CD4-positive, alpha-beta T cell (primary cell): Measurements from ENCODE around the gene PRKN. TPM values are rescaled to one million over a fixed set of nuclear protein-coding genes. Genes with fewer than 3 reads are reported as not detected.

Experiments
- ATAC-seq: fragments of 200-7000 bp; cut with Tn5 transposase; one replicate; pipeline ENCODE4 v1.10.0; 2022; ENCODE audit warnings: mild to moderate bottlenecking; ENCODE audit not compliant: poor library complexity
- CTCF ChIA-PET: fragments of 350-600 bp; sonication (Branson Sonifier 250); formaldehyde crosslinking; loops from one replicate; lab custom pipeline; 2021; ENCODE audit warnings: antibody characterized with exemption, inconsistent platforms; lab: Charles Lee
- POLR2A ChIA-PET: fragments of 350-600 bp; sonication (Branson Sonifier 250); formaldehyde crosslinking; loops from one replicate; lab custom pipeline; 2021; ENCODE audit warnings: antibody characterized with exemption, inconsistent platforms; lab: Charles Lee
- DNase-seq, 14 experiments: peaks; one replicate each; pipeline ENCODE4 v3.0.0-alpha.2; 2013 to 2020; ENCODE audit warnings: mixed read lengths in 2 of 14
- H3K27ac ChIP-seq, 2 donors: one replicate each; pipeline versions ENCODE4 v1.5.1 to v1.7.0; 2013; ENCODE audit warnings: low read length in 2 of 2, low read depth in 1 of 2, mild to moderate bottlenecking in 1 of 2
- H3K27me3 ChIP-seq, 2 experiments: 1 replicate in 1 of 2; 2 replicates in 1 of 2; pipeline versions ENCODE4 v1.6.1 to v1.7.0; 2013; ENCODE audit warnings: low read length in 2 of 2, control low read depth in 1 of 2, mild to moderate bottlenecking in 1 of 2, moderate library complexity in 1 of 2; ENCODE audit not compliant: insufficient read depth in 2 of 2, control insufficient read depth in 1 of 2
- H3K36me3 ChIP-seq: one replicate; pipeline ENCODE4 v1.6.1; 2013; ENCODE audit warnings: low read length, control low read depth; ENCODE audit not compliant: insufficient read depth
- H3K4me1 ChIP-seq: one replicate; pipeline ENCODE4 v1.6.1; 2013; ENCODE audit warnings: low read length, control low read depth; ENCODE audit not compliant: insufficient read depth
- H3K4me3 ChIP-seq: one replicate; pipeline ENCODE4 v1.5.1; 2013; ENCODE audit warnings: mild to moderate bottlenecking, low read length, moderate library complexity
- H3K9me3 ChIP-seq, 2 experiments: 1 replicate in 1 of 2; 2 replicates in 1 of 2; pipeline versions ENCODE4 v1.6.1 to v1.7.0; 2013; ENCODE audit warnings: low read length in 2 of 2, mild to moderate bottlenecking in 2 of 2, control low read depth in 1 of 2, moderate library complexity in 1 of 2; ENCODE audit not compliant: control insufficient read depth in 1 of 2, insufficient read depth in 1 of 2
- H3K27ac Mint-ChIP-seq: one replicate; pipeline ENCODE4 v1.8.0; 2020; ENCODE audit warnings: mixed read lengths
- H3K27me3 Mint-ChIP-seq: one replicate; pipeline ENCODE4 v1.8.0; 2021; ENCODE audit warnings: mixed read lengths
- H3K36me3 Mint-ChIP-seq: one replicate; pipeline ENCODE4 v1.8.0; 2021; ENCODE audit warnings: low read depth, mixed read lengths
- H3K4me1 Mint-ChIP-seq: one replicate; pipeline ENCODE4 v1.8.0; 2021; ENCODE audit warnings: low read depth, mixed read lengths
- H3K4me3 Mint-ChIP-seq: one replicate; pipeline ENCODE4 v1.8.0; 2020; ENCODE audit warnings: mild to moderate bottlenecking, mixed read lengths
- H3K9me3 Mint-ChIP-seq: one replicate; pipeline ENCODE4 v1.8.0; 2020; ENCODE audit warnings: mixed read lengths
- CTCF ChIP-seq: fragments of 200-600 bp; IDR thresholded peaks from one replicate; pipeline ENCODE4 v1.8.0; 2022; ENCODE audit warnings: antibody characterized with exemption, mild to moderate bottlenecking
- intact Hi-C, 2 experiments: fragments of 100-400 bp; cut with DNase I in 1 of 2; cut with micrococcal nuclease in 1 of 2; formaldehyde crosslinking; loops; one replicate each; pipeline versions ENCODE4 v1.15.1 to v1.9.0; 2023 to 2025; cut with DNase I, micrococcal nuclease
- total RNA-seq, 174 experiments: library from RNA in 2 of 174; stranded (reverse) in 2 of 174; gene quantifications; one replicate each; pipeline ENCODE4 v1.2.3 and lab custom pipeline; 2021 to 2026

Gene PRKN
- total RNA-seq, 2 experiments from 2014 or later = 5.2 to 5.4 TPM

- Histone ChIP-seq H3K27me3 (no peaks in the 10 kb centered on the region), H3K27ac (no peak overlapping the region), H3K4me3 (no peak overlapping the region), H3K9me3 (no peaks in the 10 kb centered on the region), H3K4me1 (no peaks in the 10 kb centered on the region), H3K36me3 (no peaks in the 10 kb centered on the region)
- ChIA-PET POLR2A (no interaction called here), CTCF (no interaction called here)
- H3K9me3 Mint-ChIP-seq = no peaks in the 10 kb centered on the region
- H3K4me3 Mint-ChIP-seq = no peak overlapping the region
- TF ChIP-seq CTCF = no peak
- ATAC-seq (no peak), DNase-seq (no peak)
- intact Hi-C loops = no loop called here
- no peaks in the 10 kb centered on the region for H3K27me3 Mint-ChIP-seq
- H3K36me3 Mint-ChIP-seq = no peaks in the 10 kb centered on the region
- H3K27ac Mint-ChIP-seq = no peak overlapping the region
- H3K4me1 Mint-ChIP-seq = no peaks in the 10 kb centered on the region
Observed at GRCh38 chr6:161533266-161533665, 1194.3 kb downstream of the PRKN start.

- DNase-seq (no peak), ATAC-seq (no peak)
- H3K36me3 Mint-ChIP-seq = no peaks in the 10 kb centered on the region
- CTCF ChIA-PET = interaction anchor here (0.7 kb wide), 1 partner anchor 44 kb away, joined by 3 read pairs; no protein-coding TSS in a partner anchor
- no peaks in the 10 kb centered on the region for H3K4me1 Mint-ChIP-seq
- TF ChIP-seq CTCF = no peak
- no peaks in the 10 kb centered on the region for H3K27me3 Mint-ChIP-seq
- no peaks in the 10 kb centered on the region for H3K27me3 ChIP-seq
- no peak overlapping the region for H3K27ac ChIP-seq
- intact Hi-C loops = no loop called here
- H3K4me3 Mint-ChIP-seq = no peak overlapping the region
- H3K9me3 ChIP-seq = no peaks in the 10 kb centered on the region
- no peaks in the 10 kb centered on the region for H3K36me3 ChIP-seq
- no peaks in the 10 kb centered on the region for H3K4me1 ChIP-seq
- no peak overlapping the region for H3K4me3 ChIP-seq
- no peaks in the 10 kb centered on the region for H3K9me3 Mint-ChIP-seq
- H3K27ac Mint-ChIP-seq = no peak overlapping the region
- POLR2A ChIA-PET = no interaction called here
Observed at GRCh38 chr6:161532536-161532935, 1195.0 kb downstream of the PRKN start.

- no peaks in the 10 kb centered on the region for H3K36me3 ChIP-seq
- POLR2A ChIA-PET = no interaction called here
- H3K27ac Mint-ChIP-seq = no peak overlapping the region
- H3K27me3 Mint-ChIP-seq = no peaks in the 10 kb centered on the region
- H3K4me3 Mint-ChIP-seq = no peak overlapping the region
- no peak for TF ChIP-seq CTCF
- peaks cover 4% of the 10 kb centered on the region for H3K9me3 Mint-ChIP-seq
- CTCF ChIA-PET = no interaction called here
- no peaks in the 10 kb centered on the region for H3K27me3 ChIP-seq
- H3K9me3 ChIP-seq = no peaks in the 10 kb centered on the region
- no peak overlapping the region for H3K4me3 ChIP-seq
- DNase-seq (no peak), ATAC-seq (no peak)
- no peaks in the 10 kb centered on the region for H3K4me1 Mint-ChIP-seq
- intact Hi-C loops = no loop called here
- no peaks in the 10 kb centered on the region for H3K36me3 Mint-ChIP-seq
- no peak overlapping the region for H3K27ac ChIP-seq
- H3K4me1 ChIP-seq = no peaks in the 10 kb centered on the region
Observed at GRCh38 chr6:161526794-161527193, 1200.8 kb downstream of the PRKN start.
